ENCODE data around the gene TEC.
"Not testable (repeated sequence)": the region's sequence is repeated elsewhere in the genome, so short reads cannot be mapped to it uniquely, and the experiment has no call there.

- not testable (repeated sequence) for TF ChIP-seq CTCF (conservative IDR thresholded peaks at IDR 0.05; ENCODE audit: low read length); EZH2phosphoT487 (IDR thresholded peaks at IDR 0.05; ENCODE audit: borderline replicate concordance)
Measured at GRCh38 chr4:48164561-48164960, 105.1 kb downstream of the TEC start.

Measured in Loucy (cell line).